Breast epithelium (tissue), 4 donors: ENCODE measurements around the gene SLC5A11. TPM values are rescaled to one million over a fixed set of nuclear protein-coding genes. Genes with fewer than 3 reads are reported as not detected.
A peak's percentile ranks its signal among the peaks of the same experiment; 100 is the strongest.

Experiments
- DNase-seq, 2 donors: peaks; one replicate each; pipeline ENCODE4 v3.0.0-alpha.2; 2019; ENCODE audit warnings: low spot score in 2 of 2
- H3K27ac ChIP-seq, 2 donors: fragments of 200-600 bp; sonication (generic) in 1 of 2; one replicate each; pipeline ENCODE4 v1.5.1; 2016 to 2019; ENCODE audit warnings: mild to moderate bottlenecking in 1 of 2
- H3K27me3 ChIP-seq, 2 donors: fragments of 200-600 bp; sonication (generic) in 1 of 2; one replicate each; pipeline versions ENCODE4 v1.5.1 to v1.6.0; 2017 to 2019; ENCODE audit warnings: control low read depth in 1 of 2, mild to moderate bottlenecking in 1 of 2
- H3K36me3 ChIP-seq: fragments of 200-600 bp; one replicate; pipeline ENCODE4 v1.5.1; 2019
- H3K4me1 ChIP-seq, 2 donors: fragments of 200-600 bp; sonication (generic); one replicate each; pipeline ENCODE4 v1.5.1; 2016 to 2019; ENCODE audit warnings: control low read depth in 1 of 2
- H3K4me3 ChIP-seq, 3 donors: fragments of 200-600 bp; sonication (generic); 1 replicate in 2 of 3; 2 replicates in 1 of 3; pipeline ENCODE4 v1.5.1; 2016 to 2019; ENCODE audit warnings: mild to moderate bottlenecking in 3 of 3, moderate library complexity in 2 of 3
- H3K9me3 ChIP-seq, 2 donors: fragments of 200-600 bp; sonication (generic) in 1 of 2; one replicate each; pipeline ENCODE4 v1.5.1; 2016 to 2019; ENCODE audit warnings: control low read depth in 1 of 2
- CTCF ChIP-seq, 3 donors: fragments of 450-650 bp; IDR thresholded peaks; one replicate each; pipeline ENCODE4 v1.5.1; 2016 to 2017; ENCODE audit warnings: antibody characterized with exemption in 3 of 3, mild to moderate bottlenecking in 3 of 3, moderate library complexity in 3 of 3
- POLR2A ChIP-seq: fragments of 450-650 bp; IDR thresholded peaks from one replicate; pipeline ENCODE4 v1.6.1; 2016; ENCODE audit warnings: antibody characterized with exemption, mild to moderate bottlenecking, moderate library complexity
- POLR2AphosphoS5 ChIP-seq, 3 donors: sonication (generic); formaldehyde crosslinking; IDR thresholded peaks; one replicate each; pipeline ENCODE4 v1.6.1; 2017; ENCODE audit warnings: antibody characterized with exemption in 3 of 3
- intact Hi-C: fragments of 100-400 bp; cut with DNase I; formaldehyde crosslinking; loops from one replicate; pipeline ENCODE4 v1.15.1; 2023; ENCODE audit warnings: low total_unique reads
- total RNA-seq, 3 donors: library from RNA; depleted of rRNA; stranded (reverse); fragments of >200 nt; gene quantifications; one replicate each; pipeline ENCODE4 v1.1.0, GENCODE V29; 2016

SLC5A11 gene
- total RNA-seq, 3 donors from 2014 or later, result 0.16 to 1.8 (median 0.66) TPM

GRCh38 chr16:24834459-24835335 lies 11.1 kb upstream of the SLC5A11 start:
- DNase-seq, result no peak
- TF ChIP-seq CTCF (IDR thresholded peaks at IDR 0.05), result no peak
- no peak for TF ChIP-seq POLR2AphosphoS5 (IDR thresholded peaks at IDR 0.05)
- TF ChIP-seq POLR2A, result no peak
- Histone ChIP-seq H3K4me3 (no peak overlapping the region), H3K36me3 (no peaks in the 10 kb centered on the region), H3K4me1 (no peaks in the 10 kb centered on the region), H3K27me3 (no peaks in the 10 kb centered on the region), H3K9me3 (no peaks in the 10 kb centered on the region), H3K27ac (no peak overlapping the region)
- intact Hi-C loops, result no loop called here

GRCh38 chr16:24836836-24837235 lies 8.9 kb upstream of the SLC5A11 start:
- intact Hi-C loops, result no loop called here
- DNase-seq, result no peak
- Histone ChIP-seq H3K36me3 (no peaks in the 10 kb centered on the region), H3K9me3 (no peaks in the 10 kb centered on the region), H3K4me3 (no peak overlapping the region), H3K27me3 (no peaks in the 10 kb centered on the region), H3K4me1 (no peaks in the 10 kb centered on the region), H3K27ac (no peak overlapping the region)
- TF ChIP-seq POLR2A, result no peak
- TF ChIP-seq POLR2AphosphoS5 (IDR thresholded peaks at IDR 0.05), result no peak
- TF ChIP-seq CTCF (IDR thresholded peaks at IDR 0.05), result no peak

GRCh38 chr16:24837969-24838368 lies 7.8 kb upstream of the SLC5A11 start:
- Histone ChIP-seq H3K9me3 (no peaks in the 10 kb centered on the region), H3K4me1 (no peaks in the 10 kb centered on the region), H3K27me3 (no peaks in the 10 kb centered on the region), H3K27ac (no peak overlapping the region), H3K36me3 (no peaks in the 10 kb centered on the region), H3K4me3 (no peak overlapping the region)
- DNase-seq, result no peak
- intact Hi-C loops, result no loop called here
- TF ChIP-seq CTCF (IDR thresholded peaks at IDR 0.05), result no peak
- no peak for TF ChIP-seq POLR2AphosphoS5 (IDR thresholded peaks at IDR 0.05)
- TF ChIP-seq POLR2A, result no peak

- Histone ChIP-seq H3K27ac (peak overlapping the region in 1 of 2 donors; percentile 1), H3K4me3 (no peak overlapping the region), H3K36me3 (no peaks in the 10 kb centered on the region), H3K27me3 (no peaks in the 10 kb centered on the region), H3K9me3 (no peaks in the 10 kb centered on the region), H3K4me1 (no peaks in the 10 kb centered on the region)
- no peak for DNase-seq
- no peak for TF ChIP-seq POLR2AphosphoS5 (IDR thresholded peaks at IDR 0.05)
- TF ChIP-seq CTCF (IDR thresholded peaks at IDR 0.05), result no peak
- TF ChIP-seq POLR2A, result no peak
- intact Hi-C loops, result no loop called here
Measured at GRCh38 chr16:24838554-24839266, 7.1 kb upstream of the SLC5A11 start.

- TF ChIP-seq CTCF (IDR thresholded peaks at IDR 0.05) (no peak), POLR2AphosphoS5 (IDR thresholded peaks at IDR 0.05) (no peak), POLR2A (no peak)
- H3K4me3 ChIP-seq, result no peak overlapping the region
- H3K36me3 ChIP-seq, result no peaks in the 10 kb centered on the region
- H3K9me3 ChIP-seq, result no peaks in the 10 kb centered on the region
- intact Hi-C loops, result no loop called here
- H3K27me3 ChIP-seq, result no peaks in the 10 kb centered on the region
- no peaks in the 10 kb centered on the region for H3K4me1 ChIP-seq
- no peak overlapping the region for H3K27ac ChIP-seq
- DNase-seq, result no peak
Measured at GRCh38 chr16:24839347-24839972, 6.3 kb upstream of the SLC5A11 start.
